K562 (cell line): ENCODE data around the gene FAAP100. TPM values are rescaled to one million over a fixed set of nuclear protein-coding genes. Genes with fewer than 3 reads are reported as not detected.

Experiments
- ATAC-seq: fragments of 200-7000 bp; cut with Tn5 transposase; 3 replicates; pipeline ENCODE4 v1.9.1; 2020; ENCODE audit warnings: moderate library complexity
- BruUV-seq: library from RNA; stranded (reverse); fragments of 400-500 nt; replicated peaks from 2 replicates; lab custom pipeline; 2021; lab: Mats Ljungman, UMichigan
- CTCF ChIA-PET: fragments of 300-600 bp; formaldehyde crosslinking; extraction: SDS; loops from one replicate; lab custom pipeline; 2021; ENCODE audit warnings: low intra/inter-chr PET ratio; lab: Yijun Ruan, JAX
- POLR2A ChIA-PET: fragments of 300-600, 350-650 bp; sonication (Branson Sonifier 250); formaldehyde crosslinking; extraction: SDS; loops from one replicate; lab custom pipeline; 2021; ENCODE audit warnings: antibody characterized with exemption, inconsistent platforms; lab: Yijun Ruan, JAX
- DNase-seq, 4 experiments: peaks; one replicate each; pipeline versions ENCODE4 v3.0.0 to v3.0.0-alpha.2; 2011 to 2018; ENCODE audit warnings: low spot score in 3 of 4, mixed read lengths in 3 of 4; ENCODE audit errors: extremely low read depth in 1 of 4
- FAIRE-seq: peaks from 2 replicates; lab custom pipeline; 2011; peaks lifted over from hg19 to GRCh38; lab: Jason Lieb, UNC
- H2AFZ ChIP-seq: 2 replicates; pipeline ENCODE4 v1.6.0; 2011; ENCODE audit warnings: low read depth, low read length, control low read depth, inconsistent platforms
- H3K27ac ChIP-seq: fragments of 200-600 bp; 3 replicates; pipeline ENCODE4 v1.8.0; 2011; ENCODE audit warnings: low read depth, mild to moderate bottlenecking, control low read depth, inconsistent platforms, low read length, moderate library complexity, mixed read lengths; ENCODE audit errors: extremely low read depth
- H3K27me3 ChIP-seq, 2 experiments: fragments of 300-600 bp in 1 of 2; 2 replicates in 1 of 2; 3 replicates in 1 of 2; pipeline versions ENCODE4 v1.6.0 to v1.8.0; 2011; ENCODE audit warnings: inconsistent platforms in 2 of 2, low read length in 2 of 2, mild to moderate bottlenecking in 1 of 2, mixed read lengths in 1 of 2, moderate library complexity in 1 of 2; ENCODE audit not compliant: control insufficient read depth in 2 of 2, insufficient read depth in 2 of 2
- H3K36me3 ChIP-seq: fragments of 300-600 bp; 3 replicates; pipeline ENCODE4 v1.8.0; 2011; ENCODE audit warnings: mild to moderate bottlenecking, low read length, inconsistent platforms; ENCODE audit not compliant: control insufficient read depth, insufficient read depth
- H3K4me1 ChIP-seq, 2 experiments: fragments of 200-600 bp in 1 of 2; replicated peaks in 1 of 2; 2 replicates in 1 of 2; 3 replicates in 1 of 2; pipeline versions ENCODE4 v1.5.1 to v1.8.0; 2011; ENCODE audit warnings: inconsistent platforms in 2 of 2, low read length in 2 of 2, mild to moderate bottlenecking in 1 of 2, mixed read lengths in 1 of 2, moderate library complexity in 1 of 2; ENCODE audit not compliant: control insufficient read depth in 2 of 2, insufficient read depth in 2 of 2
- H3K4me2 ChIP-seq: 2 replicates; pipeline ENCODE4 v1.6.1; 2011; ENCODE audit warnings: low read length, control low read depth, inconsistent platforms, mixed read lengths; ENCODE audit not compliant: insufficient read depth
- H3K4me3 ChIP-seq: fragments of 200-600 bp; sonication (generic), shearing (Covaris generic); 2 replicates; pipeline ENCODE4 v1.5.1; 2016; ENCODE audit warnings: control low read depth, inconsistent platforms
- H3K79me2 ChIP-seq: fragments of 200-600 bp; 3 replicates; pipeline ENCODE4 v1.8.0; 2011; ENCODE audit warnings: low read length, inconsistent platforms; ENCODE audit not compliant: control insufficient read depth, insufficient read depth
- H3K9ac ChIP-seq, 2 experiments: 2 replicates each; pipeline versions ENCODE4 v1.6.0 to v1.6.1; 2011; ENCODE audit warnings: low read depth in 2 of 2, low read length in 2 of 2, control low read depth in 1 of 2, inconsistent platforms in 1 of 2, mild to moderate bottlenecking in 1 of 2, mixed read lengths in 1 of 2; ENCODE audit not compliant: insufficient read depth in 1 of 2
- H3K9me1 ChIP-seq: one replicate; pipeline ENCODE4 v1.6.0; 2011; ENCODE audit warnings: inconsistent platforms, mild to moderate bottlenecking, low read length, moderate library complexity; ENCODE audit not compliant: control insufficient read depth, insufficient read depth
- H3K9me3 ChIP-seq: replicated peaks from 2 replicates; pipeline ENCODE4 v1.5.1; 2011; ENCODE audit warnings: low read depth, low read length, inconsistent platforms; ENCODE audit not compliant: control insufficient read depth, insufficient read depth
- H4K20me1 ChIP-seq: replicated peaks from 2 replicates; pipeline ENCODE4 v1.6.1; 2011; ENCODE audit warnings: low read length, inconsistent platforms, mixed read lengths; ENCODE audit not compliant: control insufficient read depth, insufficient read depth
- BCOR ChIP-seq: fragments of 450-650 bp; IDR thresholded peaks from 2 replicates; pipeline ENCODE4 v1.6.1; 2016
- HNRNPLL ChIP-seq: fragments of 200-400 bp; formaldehyde crosslinking; IDR thresholded peaks from 2 replicates; pipeline ENCODE4 v1.6.1; 2017; ENCODE audit warnings: low read length, low read depth, mild to moderate bottlenecking; ENCODE audit not compliant: poor library complexity, severe bottlenecking
- LEF1 ChIP-seq: fragments of 450-650 bp; IDR thresholded peaks from 2 replicates; pipeline ENCODE4 v1.6.1; 2016; ENCODE audit warnings: mild to moderate bottlenecking
- MBD2 ChIP-seq: sonication (generic); IDR thresholded peaks from 2 replicates; pipeline ENCODE4 v1.6.1; 2016; ENCODE audit warnings: low read depth, borderline replicate concordance
- NR1H2 ChIP-seq: sonication (generic); formaldehyde crosslinking; IDR thresholded peaks from 2 replicates; pipeline ENCODE4 v1.4.0; 2020; ENCODE audit warnings: mild to moderate bottlenecking, missing genetic modification reagents
- PREB ChIP-seq: sonication (generic); formaldehyde crosslinking; IDR thresholded peaks from 2 replicates; pipeline ENCODE4 v1.8.1; 2023; ENCODE audit warnings: mild to moderate bottlenecking, missing genetic modification reagents
- SRF ChIP-seq, 2 experiments: fragments of 250-450, 450-650 bp in 1 of 2; sonication (Bioruptor Pico) in 1 of 2; sonication (generic) in 1 of 2; formaldehyde crosslinking; IDR thresholded peaks; 2 replicates each; pipeline versions ENCODE4 v1.5.0 to v1.5.1; 2020 to 2022; ENCODE audit warnings: mild to moderate bottlenecking in 1 of 2, missing genetic modification reagents in 1 of 2
- STAG1 ChIP-seq: sonication (generic); formaldehyde crosslinking; IDR thresholded peaks from 2 replicates; pipeline ENCODE4 v1.5.0; 2020; ENCODE audit warnings: missing genetic modification reagents, borderline replicate concordance
- TCF15 ChIP-seq: fragments of 250-450 bp; sonication (Bioruptor Pico); IDR thresholded peaks from 2 replicates; pipeline ENCODE4 v1.8.0; 2022; ENCODE audit warnings: moderate library complexity, mild to moderate bottlenecking, inconsistent platforms
- TOE1 ChIP-seq, 2 experiments: fragments of 450-650 bp in 1 of 2; sonication (generic) in 1 of 2; formaldehyde crosslinking in 1 of 2; IDR thresholded peaks; 2 replicates each; pipeline versions ENCODE4 v1.7.1 to v1.8.0; 2016 to 2022; ENCODE audit warnings: borderline replicate concordance in 2 of 2, mild to moderate bottlenecking in 2 of 2, antibody characterized with exemption in 1 of 2, inconsistent platforms in 1 of 2, low read depth in 1 of 2, missing genetic modification reagents in 1 of 2, moderate library complexity in 1 of 2
- XRCC3 ChIP-seq: fragments of 450-650 bp; IDR thresholded peaks from 2 replicates; pipeline ENCODE4 v1.6.1; 2017; ENCODE audit warnings: mild to moderate bottlenecking, moderate library complexity
- ZEB2 ChIP-seq: fragments of 450-650 bp; IDR thresholded peaks from 2 replicates; pipeline ENCODE4 v1.6.1; 2016
- ZNF431 ChIP-seq: sonication (generic); formaldehyde crosslinking; IDR thresholded peaks from 2 replicates; pipeline ENCODE4 v1.8.0; 2022; ENCODE audit warnings: mild to moderate bottlenecking, missing genetic modification reagents
- ZNF589 ChIP-seq: fragments of 200-800 bp; sonication (Bioruptor generic); IDR thresholded peaks from 2 replicates; pipeline ENCODE4 v1.6.1; 2016; ENCODE audit warnings: low read depth, missing genetic modification characterization, missing compliant biosample characterization
- ZNF592 ChIP-seq: fragments of 450-650 bp; IDR thresholded peaks from 2 replicates; pipeline ENCODE4 v1.6.1; 2017; ENCODE audit warnings: antibody characterized with exemption, mild to moderate bottlenecking
- ZNF75A ChIP-seq: fragments of 450-650 bp; formaldehyde crosslinking; IDR thresholded peaks from 2 replicates; pipeline ENCODE4 v1.4.0; 2020; ENCODE audit warnings: mild to moderate bottlenecking
- WGBS: fragments of 100-300 bp; shearing (Covaris generic); methylation state at CpG from one replicate; pipeline ENCODE4 v1.1.6; 2016; ENCODE audit warnings: low coverage, mixed read lengths; ENCODE audit not compliant: insufficient coverage; ENCODE audit errors: missing lambda C conversion rate; 5-methylcytosine and 5-hydroxymethylcytosine counted together
- in situ Hi-C: fragments of 300-500 bp; cut with MboI; formaldehyde crosslinking; loops from 4 replicates; pipeline ENCODE4 v1.15.0; 2018; ENCODE audit warnings: inconsistent platforms, mixed read lengths
- intact Hi-C: fragments of 100-400 bp; cut with micrococcal nuclease; formaldehyde crosslinking; loops from 2 replicates; pipeline ENCODE4 v1.14.2; 2022
- polyA plus RNA-seq, 8 experiments: library from polyadenylated mRNA; depleted of rRNA in 4 of 8; stranded (reverse) in 5 of 8; unstranded in 3 of 8; fragments of >200 nt; fragmentation: Nextera tagmentation in 2 of 8; fragmentation: Illumina TruSeq in 1 of 8; extraction: Ambion mirVana in 2 of 8; extraction: Trizol in 1 of 8; gene quantifications; 2 replicates each; pipeline versions ENCODE4 v1.2.1 to v1.2.3, GENCODE V29; 2011 to 2014; ENCODE audit warnings: inconsistent platforms in 1 of 8, missing spikeins in 1 of 8
- total RNA-seq, 7 experiments: library from RNA; depleted of rRNA in 6 of 7; stranded (reverse); fragments of >200 nt in 6 of 7; fragmentation: Illumina TruSeq in 2 of 7; extraction: Trizol in 2 of 7; gene quantifications; 2 replicates each; pipeline versions ENCODE4 v1.2.1 to v1.2.3, GENCODE V29; 2011 to 2021; ENCODE audit warnings: low replicate concordance in 1 of 7

Gene FAAP100
- total and polyA plus RNA-seq, 9 of the 15 experiments (the other 6 are each of a cell fraction or from before 2014, with no cell fraction given), result 0.31 to 51.2 (median 12.6) TPM

- no peak for TF ChIP-seq PREB (CRISPR knock-in tag)
- no peak for TF ChIP-seq STAG1
- no peak for TF ChIP-seq ZNF431 (CRISPR knock-in tag)
- no peak for TF ChIP-seq MBD2
- no peak for TF ChIP-seq NR1H2 (CRISPR knock-in tag)
- TF ChIP-seq BCOR, result no peak
Observed at GRCh38 chr17:81593105-81593871, 41.1 kb upstream of the FAAP100 start (continued).

GRCh38 chr17:81591971-81592370, 39.8 kb upstream of the FAAP100 start:
- in situ Hi-C loops, result no loop called here
- TF ChIP-seq SRF (CRISPR knock-in tag; IDR thresholded peaks at IDR 0.05), result no peak
- TF ChIP-seq ZEB2, result no peak
- TF ChIP-seq TCF15 (CRISPR knock-in tag), result no peak
- TF ChIP-seq XRCC3, result no peak
- no peak for TF ChIP-seq ZNF589
- TF ChIP-seq HNRNPLL, result no peak
- TF ChIP-seq ZNF75A, result no peak
- TF ChIP-seq ZNF592, result no peak
- TF ChIP-seq TOE1 (IDR thresholded peaks at IDR 0.05; ENCODE audit: borderline replicate concordance), result no peak
- TF ChIP-seq TOE1 (CRISPR knock-in tag; IDR thresholded peaks at IDR 0.05; ENCODE audit: borderline replicate concordance, low read depth), result no peak
- no peak for TF ChIP-seq LEF1

More at GRCh38 chr17:81591971-81592370, 39.8 kb upstream of the FAAP100 start:
- no TSS peak for BruUV-seq
- WGBS, result 98% methylated on average over 13 of the region's 14 CpGs
- FAIRE-seq (no peak), DNase-seq (no peak), ATAC-seq (no peak)
- no peak overlapping the region for H3K27ac ChIP-seq
- peaks cover 92% of the 10 kb centered on the region for H3K36me3 ChIP-seq
- H3K9ac ChIP-seq, result no peak overlapping the region
- H3K4me3 ChIP-seq, result no peak overlapping the region
- no peaks in the 10 kb centered on the region for H4K20me1 ChIP-seq
- H3K9me3 ChIP-seq, result no peaks in the 10 kb centered on the region
- no peaks in the 10 kb centered on the region for H3K79me2 ChIP-seq
- CTCF ChIA-PET, result no interaction called here
- intact Hi-C loops, result no loop called here
- no peaks in the 10 kb centered on the region for H3K27me3 ChIP-seq
- no peak overlapping the region for H2AFZ ChIP-seq
- peaks cover 4% of the 10 kb centered on the region for H3K9me1 ChIP-seq
- POLR2A ChIA-PET, result no interaction called here
- H3K4me1 ChIP-seq, result no peaks in the 10 kb centered on the region
- H3K4me2 ChIP-seq, result no peak overlapping the region
